Stimulated activated CD4-positive, alpha-beta T cell treated with anti-CD3 and anti-CD28 coated beads, Interleukin-12 subunit alpha, Interleukin-12 subunit beta, amount 100 ng/mL, for 4 hours (primary cell): ENCODE data around the gene CFAP97D1.

Source experiments
- DNase-seq: peaks from one replicate; pipeline ENCODE4 v3.0.0-alpha.2; 2020

The CFAP97D1 gene

GRCh38 chr17:43830510-43831140 lies 50.4 kb downstream of the CFAP97D1 start:
- no peak for DNase-seq

GRCh38 chr17:43831633-43832032 lies 51.4 kb downstream of the CFAP97D1 start:
- no peak for DNase-seq

- peak; percentile 12 for DNase-seq
Observed at GRCh38 chr17:43832168-43832975, 52.1 kb downstream of the CFAP97D1 start.

- DNase-seq = peak; percentile 50
Observed at GRCh38 chr17:43832976-43833829, 53.0 kb downstream of the CFAP97D1 start, which contains the start of gene MPP3. Gene MPP3, minus strand, starts transcription at chr17:43833146. Its CDS starts 1,240 bp downstream, at chr17:43831906.

GRCh38 chr17:43834106-43834505 lies 53.9 kb downstream of the CFAP97D1 start:
- DNase-seq = no peak
